Naive thymus-derived CD4-positive, alpha-beta T cell (primary cell): ENCODE results near the gene WDR73. TPM values are rescaled to one million over a fixed set of nuclear protein-coding genes. Genes with fewer than 3 reads are reported as not detected.

Experiments
- ATAC-seq: fragments of 150-1000 bp; cut with Tn5 transposase; 2 replicates; pipeline ENCODE4 v1.10.0; 2021; ENCODE audit warnings: mild to moderate bottlenecking, moderate library complexity
- CTCF ChIA-PET: fragments of 350-600 bp; sonication (Branson Sonifier 250); formaldehyde crosslinking; loops from one replicate; lab custom pipeline; 2021; ENCODE audit warnings: antibody characterized with exemption; lab: Charles Lee
- POLR2A ChIA-PET: fragments of 350-600 bp; sonication (Branson Sonifier 250); formaldehyde crosslinking; loops from one replicate; lab custom pipeline; 2021; ENCODE audit warnings: antibody characterized with exemption, inconsistent platforms; lab: Charles Lee
- DNase-seq, 9 donors: peaks; one replicate each; pipeline versions ENCODE4 v3.0.0 to v3.0.0-alpha.2; 2020 to 2022; ENCODE audit warnings: mixed read lengths in 1 of 9
- H3K27ac ChIP-seq: one replicate; pipeline ENCODE4 v1.7.0; 2013; ENCODE audit warnings: mild to moderate bottlenecking, low read depth, low read length, moderate library complexity
- H3K27me3 ChIP-seq, 2 donors: one replicate each; pipeline ENCODE4 v1.7.0; 2013; ENCODE audit warnings: low read length in 2 of 2, mild to moderate bottlenecking in 2 of 2, moderate library complexity in 2 of 2; ENCODE audit not compliant: control insufficient read depth in 2 of 2, insufficient read depth in 2 of 2
- H3K36me3 ChIP-seq, 3 experiments: 1 replicate in 2 of 3; 2 replicates in 1 of 3; pipeline ENCODE4 v1.7.0; 2013; ENCODE audit warnings: low read length in 3 of 3, mild to moderate bottlenecking in 3 of 3, moderate library complexity in 1 of 3; ENCODE audit not compliant: insufficient read depth in 3 of 3, control insufficient read depth in 2 of 3
- H3K4me1 ChIP-seq, 2 donors: one replicate each; pipeline ENCODE4 v1.7.0; 2013; ENCODE audit warnings: low read length in 2 of 2, mild to moderate bottlenecking in 2 of 2, moderate library complexity in 1 of 2; ENCODE audit not compliant: control insufficient read depth in 2 of 2, insufficient read depth in 2 of 2
- H3K4me3 ChIP-seq: 2 replicates; pipeline ENCODE4 v1.7.0; 2013; ENCODE audit warnings: mild to moderate bottlenecking, low read length
- H3K9me3 ChIP-seq, 3 experiments: 1 replicate in 2 of 3; 2 replicates in 1 of 3; pipeline ENCODE4 v1.7.0; 2013; ENCODE audit warnings: low read length in 3 of 3; ENCODE audit not compliant: control insufficient read depth in 2 of 3
- H3K27ac Mint-ChIP-seq, 9 donors: one replicate each; pipeline ENCODE4 v1.8.0; 2020 to 2022; ENCODE audit warnings: mixed read lengths in 9 of 9, mild to moderate bottlenecking in 8 of 9, moderate library complexity in 5 of 9, inconsistent platforms in 2 of 9
- H3K27me3 Mint-ChIP-seq, 5 donors: one replicate each; pipeline ENCODE4 v1.8.0; 2021 to 2022; ENCODE audit warnings: mixed read lengths in 5 of 5, mild to moderate bottlenecking in 1 of 5
- H3K36me3 Mint-ChIP-seq, 5 donors: one replicate each; pipeline ENCODE4 v1.8.0; 2020 to 2022; ENCODE audit warnings: mixed read lengths in 5 of 5, mild to moderate bottlenecking in 3 of 5, inconsistent platforms in 1 of 5
- H3K4me1 Mint-ChIP-seq, 7 donors: one replicate each; pipeline ENCODE4 v1.8.0; 2020 to 2022; ENCODE audit warnings: mixed read lengths in 7 of 7, mild to moderate bottlenecking in 3 of 7, inconsistent platforms in 1 of 7
- H3K4me3 Mint-ChIP-seq, 10 donors: one replicate each; pipeline ENCODE4 v1.8.0; 2020 to 2022; ENCODE audit warnings: mild to moderate bottlenecking in 10 of 10, mixed read lengths in 10 of 10, moderate library complexity in 6 of 10, inconsistent platforms in 2 of 10
- H3K9me3 Mint-ChIP-seq, 11 donors: one replicate each; pipeline ENCODE4 v1.8.0; 2020 to 2022; ENCODE audit warnings: mixed read lengths in 11 of 11, mild to moderate bottlenecking in 4 of 11, inconsistent platforms in 1 of 11, moderate library complexity in 1 of 11
- intact Hi-C, 2 donors: fragments of 100-400 bp; cut with micrococcal nuclease; formaldehyde crosslinking; loops; one replicate each; pipeline ENCODE4 v1.15.1; 2023
- polyA plus RNA-seq, 2 donors: library from polyadenylated mRNA; unstranded; fragments of 300-500 nt; fragmentation: Illumina TruSeq; gene quantifications; one replicate each; pipeline ENCODE4 v1.2.3, GENCODE V29; 2021
- total RNA-seq, 6 experiments: library from RNA in 5 of 6; stranded (reverse) in 5 of 6; gene quantifications; 1 replicate in 5 of 6; 2 replicates in 1 of 6; pipeline ENCODE4 v1.2.3 and lab custom pipeline; 2021 to 2026

WDR73 gene
- total and polyA plus RNA-seq, 7 experiments from 2014 or later = 22.0 to 47.7 (median 27.5) TPM

- intact Hi-C loops = no loop called here
- CTCF ChIA-PET = interaction anchor here (0.6 to 1.7 kb wide), 3 partner anchors 72 to 87 kb away, joined by 3 to 6 read pairs (median 3); no protein-coding TSS in a partner anchor
- peaks cover 8 to 34% (median 26%) of the 10 kb centered on the region in 7 donors for H3K4me1 Mint-ChIP-seq
- POLR2A ChIA-PET = interaction anchor here (0.6 to 2.1 kb wide), 6 partner anchors 28 to 90 kb away, joined by 3 to 8 read pairs (median 4); no protein-coding TSS in a partner anchor
- no peak overlapping the region for H3K4me3 ChIP-seq
- H3K27ac ChIP-seq = no peak overlapping the region
- H3K27ac Mint-ChIP-seq = peak overlapping the region in 5 of 9 donors; percentile 45 to 85 (median 69)
- H3K27me3 Mint-ChIP-seq = no peaks in the 10 kb centered on the region
- H3K27me3 ChIP-seq = no peaks in the 10 kb centered on the region
- DNase-seq (no peak), ATAC-seq (no peak)
- H3K36me3 Mint-ChIP-seq = peaks cover 0 to 4% (median 3%) of the 10 kb centered on the region in 5 donors
- H3K9me3 Mint-ChIP-seq = no peaks in the 10 kb centered on the region
- H3K4me1 ChIP-seq = peaks cover 8 to 18% of the 10 kb centered on the region in 2 donors
- no peaks in the 10 kb centered on the region for H3K9me3 ChIP-seq
- no peaks in the 10 kb centered on the region for H3K36me3 ChIP-seq
- H3K4me3 Mint-ChIP-seq = peak overlapping the region in 7 of 10 donors; percentile 10 to 82 (median 29)
Measured at GRCh38 chr15:84659904-84660781, 6.1 kb upstream of the WDR73 start.

GRCh38 chr15:84658788-84659411, 4.8 kb upstream of the WDR73 start:
- intact Hi-C loops = loop anchor here (1.0 kb wide), 8 partner anchors 28 to 269 kb away; partner anchors contain the start of genes SEC11A (in 2 of the 2) and ZNF592 (in 1 of the 2)
- Histone ChIP-seq H3K9me3 (no peaks in the 10 kb centered on the region), H3K27me3 (no peaks in the 10 kb centered on the region), H3K27ac (peak overlapping the region; percentile 76), H3K36me3 (peaks cover 0 to 1% (median 0%) of the 10 kb centered on the region in 3 experiments), H3K4me1 (peaks cover 8 to 23% of the 10 kb centered on the region in 2 donors), H3K4me3 (peak overlapping the region; percentile 73)
- ATAC-seq = no peak
- Mint-ChIP-seq H3K36me3 (no peaks in the 10 kb centered on the region), H3K27me3 (no peaks in the 10 kb centered on the region), H3K9me3 (no peaks in the 10 kb centered on the region), H3K4me3 (peak overlapping the region; percentile 72 to 86 (median 82)), H3K4me1 (peaks cover 13 to 40% (median 35%) of the 10 kb centered on the region in 7 donors), H3K27ac (peak overlapping the region; percentile 60 to 93 (median 80))
- ChIA-PET POLR2A (interaction anchor here (0.5 to 7.5 kb wide), 16 partner anchors 9 to 278 kb away, joined by 3 to 70 read pairs (median 5); partner anchors contain the start of gene SEC11A), CTCF (interaction anchor here (0.5 to 1.7 kb wide), 11 partner anchors 46 to 832 kb away, joined by 3 to 6 read pairs (median 3); partner anchors contain the start of gene SEC11A)
- no peak for DNase-seq

GRCh38 chr15:84658080-84658787, 4.2 kb upstream of the WDR73 start, which contains the start of gene NMB:
Gene NMB (minus strand): TSS chr15:84658199. CDS start chr15:84658152, 47 bp downstream.
- peak; percentile 76 to 88 (median 87) for DNase-seq
- Histone ChIP-seq H3K4me3 (peak within 1 kb of the TSS; percentile 73), H3K27ac (peak within 1 kb of the TSS; percentile 76)

GRCh38 chr15:84657748-84658079, 3.6 kb upstream of the WDR73 start:
- peaks cover 19 to 32% of the 10 kb centered on the region in 2 donors for H3K4me1 ChIP-seq
- peaks cover 0 to 4% (median 0%) of the 10 kb centered on the region in 3 experiments for H3K36me3 ChIP-seq
- H3K27me3 ChIP-seq = no peaks in the 10 kb centered on the region
- Mint-ChIP-seq H3K27me3 (no peaks in the 10 kb centered on the region), H3K36me3 (peaks cover 0 to 3% (median 0%) of the 10 kb centered on the region in 5 donors), H3K27ac (peak overlapping the region in 7 of 9 donors; percentile 18 to 76 (median 63)), H3K9me3 (no peaks in the 10 kb centered on the region), H3K4me3 (peak overlapping the region; percentile 62 to 84 (median 76)), H3K4me1 (peaks cover 13 to 48% (median 41%) of the 10 kb centered on the region in 7 donors)
- ChIA-PET CTCF (interaction anchor here (1.1 to 2.2 kb wide), 3 partner anchors 59 to 128 kb away, joined by 7 to 8 read pairs (median 8); partner anchors contain the start of gene SEC11A), POLR2A (interaction anchor here (0.5 to 7.5 kb wide), 8 partner anchors 12 to 92 kb away, joined by 3 to 70 read pairs (median 8); partner anchors contain the start of genes SEC11A and ZNF592)
- H3K27ac ChIP-seq = peak overlapping the region; percentile 76
- ATAC-seq (no peak), DNase-seq (peak in 1 of 9 donors; percentile 12)
- H3K9me3 ChIP-seq = no peaks in the 10 kb centered on the region
- H3K4me3 ChIP-seq = peak overlapping the region; percentile 73
- intact Hi-C loops = loop anchor here (1.0 kb wide), 8 partner anchors 26 to 271 kb away; partner anchors contain the start of genes SEC11A (in 2 of the 2) and ZNF592 (in 1 of the 2)

More at GRCh38 chr15:84658080-84658787, 4.2 kb upstream of the WDR73 start, which contains the start of gene NMB:
- Mint-ChIP-seq H3K27ac (peak within 1 kb of the TSS; percentile 74 to 93 (median 84)), H3K9me3 (no peaks in the 10 kb centered on the region), H3K27me3 (no peaks in the 10 kb centered on the region), H3K4me1 (peaks cover 13 to 47% (median 39%) of the 10 kb centered on the region in 7 donors), H3K4me3 (peak within 1 kb of the TSS; percentile 78 to 86 (median 83)), H3K36me3 (peaks cover 0 to 3% (median 0%) of the 10 kb centered on the region in 5 donors)
- H3K36me3 ChIP-seq = peaks cover 0 to 4% (median 0%) of the 10 kb centered on the region in 3 experiments
- ChIA-PET POLR2A (interaction anchor here (0.6 to 7.5 kb wide), 17 partner anchors 8 to 352 kb away, joined by 3 to 70 read pairs (median 5); partner anchors contain the start of gene SEC11A), CTCF (interaction anchor here (0.5 to 1.7 kb wide), 12 partner anchors 46 to 833 kb away, joined by 3 to 8 read pairs (median 3); partner anchors contain the start of gene SEC11A)
- peak; percentile 82 for ATAC-seq
- H3K27me3 ChIP-seq = no peaks in the 10 kb centered on the region
- peaks cover 13 to 27% of the 10 kb centered on the region in 2 donors for H3K4me1 ChIP-seq
- H3K9me3 ChIP-seq = no peaks in the 10 kb centered on the region
- intact Hi-C loops = loop anchor here (1.0 kb wide), 8 partner anchors 27 to 270 kb away; partner anchors contain the start of genes SEC11A (in 2 of the 2) and ZNF592 (in 1 of the 2)

DNA sequence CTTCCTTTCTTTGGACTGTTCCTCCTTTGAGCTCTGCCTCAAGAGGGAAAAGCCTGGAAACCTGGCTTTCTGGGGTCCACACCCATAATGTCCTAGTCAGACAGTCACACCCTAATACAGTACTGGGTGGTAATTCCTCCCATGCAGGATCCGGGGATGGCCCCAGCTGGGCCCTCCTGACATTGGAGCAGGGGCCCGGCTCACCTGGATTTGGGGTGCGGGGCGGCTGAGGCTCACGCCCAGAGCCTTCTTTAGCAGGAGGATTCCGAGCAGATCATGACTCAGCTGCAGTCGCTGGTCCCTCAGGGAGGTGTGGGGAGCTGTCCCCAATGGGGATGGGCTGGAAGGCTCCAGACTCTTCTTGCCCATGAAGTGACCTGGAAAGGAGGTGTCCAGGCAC, 2.9 kb upstream of the WDR73 start:
- peak overlapping the region; percentile 41 to 84 (median 76) for H3K4me3 Mint-ChIP-seq
- ChIA-PET CTCF (interaction anchor here (1.1 to 2.2 kb wide), 4 partner anchors 9 to 93 kb away, joined by 3 to 8 read pairs (median 4); partner anchors contain the start of gene SEC11A), POLR2A (interaction anchor here (0.5 to 7.5 kb wide), 7 partner anchors 13 to 93 kb away, joined by 3 to 70 read pairs (median 7); partner anchors contain the start of genes SEC11A and ZNF592)
- no peaks in the 10 kb centered on the region for H3K27me3 ChIP-seq
- intact Hi-C loops = no loop called here
- H3K27ac ChIP-seq = peak overlapping the region; percentile 7
- H3K36me3 ChIP-seq = peaks cover 4 to 9% (median 7%) of the 10 kb centered on the region in 3 experiments
- no peak for DNase-seq
- no peak overlapping the region for H3K4me3 ChIP-seq
- ATAC-seq = no peak
- H3K9me3 ChIP-seq = no peaks in the 10 kb centered on the region
- H3K9me3 Mint-ChIP-seq = no peaks in the 10 kb centered on the region
- H3K4me1 ChIP-seq = peaks cover 26 to 40% of the 10 kb centered on the region in 2 donors
- no peaks in the 10 kb centered on the region for H3K27me3 Mint-ChIP-seq
- peaks cover 4 to 7% (median 5%) of the 10 kb centered on the region in 5 donors for H3K36me3 Mint-ChIP-seq
- H3K27ac Mint-ChIP-seq = peak overlapping the region in 7 of 9 donors; percentile 46 to 79 (median 68)
- H3K4me1 Mint-ChIP-seq = peaks cover 16 to 55% (median 47%) of the 10 kb centered on the region in 7 donors
